K562 (cell line): ENCODE results near the gene ORMDL3. TPM values are rescaled to one million over a fixed set of nuclear protein-coding genes. Genes with fewer than 3 reads are reported as not detected.

Source experiments
- ATAC-seq: fragments of 200-7000 bp; cut with Tn5 transposase; 3 replicates; pipeline ENCODE4 v1.9.1; 2020; ENCODE audit warnings: moderate library complexity
- BruUV-seq: library from RNA; stranded (reverse); fragments of 400-500 nt; replicated peaks from 2 replicates; lab custom pipeline; 2021; lab: Mats Ljungman, UMichigan
- CTCF ChIA-PET: fragments of 300-600 bp; formaldehyde crosslinking; extraction: SDS; loops from one replicate; lab custom pipeline; 2021; ENCODE audit warnings: low intra/inter-chr PET ratio; lab: Yijun Ruan, JAX
- POLR2A ChIA-PET: fragments of 300-600, 350-650 bp; sonication (Branson Sonifier 250); formaldehyde crosslinking; extraction: SDS; loops from one replicate; lab custom pipeline; 2021; ENCODE audit warnings: antibody characterized with exemption, inconsistent platforms; lab: Yijun Ruan, JAX
- DNase-seq, 4 experiments: peaks; one replicate each; pipeline versions ENCODE4 v3.0.0 to v3.0.0-alpha.2; 2011 to 2018; ENCODE audit warnings: low spot score in 3 of 4, mixed read lengths in 3 of 4; ENCODE audit errors: extremely low read depth in 1 of 4
- FAIRE-seq: peaks from 2 replicates; lab custom pipeline; 2011; peaks lifted over from hg19 to GRCh38; lab: Jason Lieb, UNC
- H2AFZ ChIP-seq: 2 replicates; pipeline ENCODE4 v1.6.0; 2011; ENCODE audit warnings: low read depth, low read length, control low read depth, inconsistent platforms
- H3K27ac ChIP-seq: fragments of 200-600 bp; 3 replicates; pipeline ENCODE4 v1.8.0; 2011; ENCODE audit warnings: low read depth, mild to moderate bottlenecking, control low read depth, inconsistent platforms, low read length, moderate library complexity, mixed read lengths; ENCODE audit errors: extremely low read depth
- H3K27me3 ChIP-seq, 2 experiments: fragments of 300-600 bp in 1 of 2; 2 replicates in 1 of 2; 3 replicates in 1 of 2; pipeline versions ENCODE4 v1.6.0 to v1.8.0; 2011; ENCODE audit warnings: inconsistent platforms in 2 of 2, low read length in 2 of 2, mild to moderate bottlenecking in 1 of 2, mixed read lengths in 1 of 2, moderate library complexity in 1 of 2; ENCODE audit not compliant: control insufficient read depth in 2 of 2, insufficient read depth in 2 of 2
- H3K36me3 ChIP-seq: fragments of 300-600 bp; 3 replicates; pipeline ENCODE4 v1.8.0; 2011; ENCODE audit warnings: mild to moderate bottlenecking, low read length, inconsistent platforms; ENCODE audit not compliant: control insufficient read depth, insufficient read depth
- H3K4me1 ChIP-seq, 2 experiments: fragments of 200-600 bp in 1 of 2; replicated peaks in 1 of 2; 2 replicates in 1 of 2; 3 replicates in 1 of 2; pipeline versions ENCODE4 v1.5.1 to v1.8.0; 2011; ENCODE audit warnings: inconsistent platforms in 2 of 2, low read length in 2 of 2, mild to moderate bottlenecking in 1 of 2, mixed read lengths in 1 of 2, moderate library complexity in 1 of 2; ENCODE audit not compliant: control insufficient read depth in 2 of 2, insufficient read depth in 2 of 2
- H3K4me2 ChIP-seq: 2 replicates; pipeline ENCODE4 v1.6.1; 2011; ENCODE audit warnings: low read length, control low read depth, inconsistent platforms, mixed read lengths; ENCODE audit not compliant: insufficient read depth
- H3K4me3 ChIP-seq: fragments of 200-600 bp; sonication (generic), shearing (Covaris generic); 2 replicates; pipeline ENCODE4 v1.5.1; 2016; ENCODE audit warnings: control low read depth, inconsistent platforms
- H3K79me2 ChIP-seq: fragments of 200-600 bp; 3 replicates; pipeline ENCODE4 v1.8.0; 2011; ENCODE audit warnings: low read length, inconsistent platforms; ENCODE audit not compliant: control insufficient read depth, insufficient read depth
- H3K9ac ChIP-seq, 2 experiments: 2 replicates each; pipeline versions ENCODE4 v1.6.0 to v1.6.1; 2011; ENCODE audit warnings: low read depth in 2 of 2, low read length in 2 of 2, control low read depth in 1 of 2, inconsistent platforms in 1 of 2, mild to moderate bottlenecking in 1 of 2, mixed read lengths in 1 of 2; ENCODE audit not compliant: insufficient read depth in 1 of 2
- H3K9me1 ChIP-seq: one replicate; pipeline ENCODE4 v1.6.0; 2011; ENCODE audit warnings: inconsistent platforms, mild to moderate bottlenecking, low read length, moderate library complexity; ENCODE audit not compliant: control insufficient read depth, insufficient read depth
- H3K9me3 ChIP-seq: replicated peaks from 2 replicates; pipeline ENCODE4 v1.5.1; 2011; ENCODE audit warnings: low read depth, low read length, inconsistent platforms; ENCODE audit not compliant: control insufficient read depth, insufficient read depth
- H4K20me1 ChIP-seq: replicated peaks from 2 replicates; pipeline ENCODE4 v1.6.1; 2011; ENCODE audit warnings: low read length, inconsistent platforms, mixed read lengths; ENCODE audit not compliant: control insufficient read depth, insufficient read depth
- AFF1 ChIP-seq, 2 experiments: fragments of 450-650 bp; IDR thresholded peaks; 2 replicates each; pipeline ENCODE4 v1.6.1; 2018; ENCODE audit warnings: mild to moderate bottlenecking in 2 of 2, low read depth in 1 of 2; ENCODE audit not compliant: partially characterized antibody in 2 of 2
- CHD2 ChIP-seq: IDR thresholded peaks from 2 replicates; pipeline ENCODE4 v1.6.1; 2011; ENCODE audit warnings: low read depth, low read length
- HDAC2 ChIP-seq: fragments of 450-650 bp; IDR thresholded peaks from 2 replicates; pipeline ENCODE4 v1.6.1; 2016; ENCODE audit warnings: mild to moderate bottlenecking
- HNRNPH1 ChIP-seq: fragments of 200-400 bp; formaldehyde crosslinking; optimal IDR thresholded peaks from 2 replicates; pipeline ENCODE3; 2017; ENCODE audit warnings: low read depth, mild to moderate bottlenecking, low read length, moderate library complexity
- UBTF ChIP-seq, 2 experiments: IDR thresholded peaks; 2 replicates each; pipeline ENCODE4 v1.6.1; 2012; ENCODE audit warnings: improper control_type of control experiment in 2 of 2, low read depth in 2 of 2, low read length in 2 of 2, borderline replicate concordance in 1 of 2
- YBX1 ChIP-seq: fragments of 450-650 bp; IDR thresholded peaks from 2 replicates; pipeline ENCODE4 v1.7.1; 2016; ENCODE audit warnings: mild to moderate bottlenecking
- ZBTB33 ChIP-seq: sonication (generic); formaldehyde crosslinking; IDR thresholded peaks from 2 replicates; pipeline ENCODE4 v1.8.1; 2023; ENCODE audit warnings: mild to moderate bottlenecking, missing genetic modification reagents
- ZNF263 ChIP-seq: sonication (generic); formaldehyde crosslinking; IDR thresholded peaks from 2 replicates; pipeline ENCODE4 v1.8.0; 2022; ENCODE audit warnings: mild to moderate bottlenecking, missing genetic modification reagents, borderline replicate concordance
- ZNF316 ChIP-seq: fragments of 450-650 bp; IDR thresholded peaks from 2 replicates; pipeline ENCODE4 v1.6.1; 2016
- ZNF431 ChIP-seq: sonication (generic); formaldehyde crosslinking; IDR thresholded peaks from 2 replicates; pipeline ENCODE4 v1.8.0; 2022; ENCODE audit warnings: mild to moderate bottlenecking, missing genetic modification reagents
- ZNF551 ChIP-seq: fragments of 250-450 bp; sonication (Bioruptor Pico); IDR thresholded peaks from 2 replicates; pipeline ENCODE4 v1.5.0; 2021; ENCODE audit warnings: mild to moderate bottlenecking, moderate library complexity
- WGBS: fragments of 100-300 bp; shearing (Covaris generic); methylation state at CpG from one replicate; pipeline ENCODE4 v1.1.6; 2016; ENCODE audit warnings: low coverage, mixed read lengths; ENCODE audit not compliant: insufficient coverage; ENCODE audit errors: missing lambda C conversion rate; 5-methylcytosine and 5-hydroxymethylcytosine counted together
- in situ Hi-C: fragments of 300-500 bp; cut with MboI; formaldehyde crosslinking; loops from 4 replicates; pipeline ENCODE4 v1.15.0; 2018; ENCODE audit warnings: inconsistent platforms, mixed read lengths
- intact Hi-C: fragments of 100-400 bp; cut with micrococcal nuclease; formaldehyde crosslinking; loops from 2 replicates; pipeline ENCODE4 v1.14.2; 2022
- polyA plus RNA-seq, 8 experiments: library from polyadenylated mRNA; depleted of rRNA in 4 of 8; stranded (reverse) in 5 of 8; unstranded in 3 of 8; fragments of >200 nt; fragmentation: Nextera tagmentation in 2 of 8; fragmentation: Illumina TruSeq in 1 of 8; extraction: Ambion mirVana in 2 of 8; extraction: Trizol in 1 of 8; gene quantifications; 2 replicates each; pipeline versions ENCODE4 v1.2.1 to v1.2.3, GENCODE V29; 2011 to 2014; ENCODE audit warnings: inconsistent platforms in 1 of 8, missing spikeins in 1 of 8
- total RNA-seq, 7 experiments: library from RNA; depleted of rRNA in 6 of 7; stranded (reverse); fragments of >200 nt in 6 of 7; fragmentation: Illumina TruSeq in 2 of 7; extraction: Trizol in 2 of 7; gene quantifications; 2 replicates each; pipeline versions ENCODE4 v1.2.1 to v1.2.3, GENCODE V29; 2011 to 2021; ENCODE audit warnings: low replicate concordance in 1 of 7

The ORMDL3 gene
- total and polyA plus RNA-seq, 9 of the 15 experiments (the other 6 are each of a cell fraction or from before 2014, with no cell fraction given): 2.7 to 57.4 (median 27.1) TPM

GRCh38 chr17:39939588-39940419 is 12.4 kb upstream of the ORMDL3 start:
- FAIRE-seq (peak; percentile 82), ATAC-seq (peak; percentile 86), DNase-seq (peak; percentile 47 to 60 (median 56))
- H3K9me3 ChIP-seq: no peaks in the 10 kb centered on the region
- peak overlapping the region; percentile 56 for H3K4me2 ChIP-seq
- no peaks in the 10 kb centered on the region for H3K9me1 ChIP-seq
- H2AFZ ChIP-seq: peak overlapping the region; percentile 79
- H3K4me3 ChIP-seq: no peak overlapping the region
- H3K27me3 ChIP-seq: peaks cover 4 to 7% of the 10 kb centered on the region in 2 experiments; a peak in 4 of 5 replicates
- H3K36me3 ChIP-seq: no peaks in the 10 kb centered on the region
- no TSS peak for BruUV-seq
- ChIA-PET CTCF (interaction anchor here (1.6 to 1.8 kb wide), 2 partner anchors 19 to 40 kb away, joined by 4 to 7 read pairs; partner anchors contain the start of gene PSMD3), POLR2A (interaction anchor here (0.6 to 1.5 kb wide), 5 partner anchors 9 to 412 kb away, joined by 3 to 5 read pairs (median 4); partner anchors contain the start of gene PSMD3)
- H3K4me1 ChIP-seq: peaks cover 21 to 24% of the 10 kb centered on the region in 2 experiments
- H3K79me2 ChIP-seq: no peaks in the 10 kb centered on the region
- H3K9ac ChIP-seq: peak overlapping the region in 1 of 2 experiments; percentile 61; a peak in 2 of 4 replicates
- H4K20me1 ChIP-seq: 0 out of 2 replicates have a peak, but pooled peaks cover 3% of the 10 kb centered on the region
- intact Hi-C loops: loop anchor here (1.0 kb wide), 1 partner anchor 40 kb away; the partner anchor contains the start of gene PSMD3
- in situ Hi-C loops: no loop called here
- peak overlapping the region; percentile 47; the same call in 2 of the 3 replicates for H3K27ac ChIP-seq
- 26% methylated on average over 6 of the region's 6 CpGs for WGBS
- TF ChIP-seq HNRNPH1 (no peak), CHD2 (no peak), ZNF551 (CRISPR knock-in tag) (no peak), HDAC2 (0 out of 2 replicates have a peak, but pooled peaks have one; percentile 60), ZBTB33 (CRISPR knock-in tag) (no peak), YBX1 (no peak), UBTF (IDR thresholded peaks at IDR 0.05; ENCODE audit: borderline replicate concordance in 1 of 2, low read depth in 2 of 2, low read length in 2 of 2) (no peak), AFF1 (IDR thresholded peaks at IDR 0.05; ENCODE audit: low read depth in 1 of 2, partially characterized antibody in 2 of 2) (no peak), ZNF431 (CRISPR knock-in tag) (no peak), ZNF263 (CRISPR knock-in tag) (no peak), ZNF316 (peak; percentile 30)
